Pancreas (tissue), 10 donors: ENCODE measurements around the gene PKD2. TPM values are rescaled to one million over a fixed set of nuclear protein-coding genes. Genes with fewer than 3 reads are reported as not detected.

Experiments used
- ATAC-seq, 4 donors: fragments of 200-7000 bp; cut with Tn5 transposase; one replicate each; pipeline versions ENCODE4 v1.8.0 to v1.9.1; 2020; ENCODE audit warnings: mild to moderate bottlenecking in 4 of 4, moderate library complexity in 4 of 4
- DNase-seq, 6 donors: peaks; one replicate each; pipeline ENCODE4 v3.0.0-alpha.2; 2020
- FAIRE-seq: peaks from 2 replicates; lab custom pipeline; 2012; peaks lifted over from hg19 to GRCh38; lab: Jason Lieb, UNC
- H3K27ac ChIP-seq, 4 donors: fragments of 200-600 bp; sonication (generic); 1 replicate in 3 of 4; 2 replicates in 1 of 4; pipeline versions ENCODE4 v1.5.0 to v1.8.0; 2020
- H3K27me3 ChIP-seq, 4 donors: fragments of 200-600 bp; one replicate each; pipeline ENCODE4 v1.8.0; 2021
- H3K36me3 ChIP-seq, 3 donors: fragments of 200-600 bp; sonication (generic) in 1 of 3; one replicate each; pipeline versions ENCODE4 v1.5.0 to v1.8.0; 2020 to 2021
- H3K4me1 ChIP-seq, 3 donors: fragments of 200-600 bp; one replicate each; pipeline ENCODE4 v1.8.0; 2021
- H3K4me3 ChIP-seq, 4 donors: fragments of 200-600 bp; sonication (generic) in 2 of 4; one replicate each; pipeline versions ENCODE4 v1.5.0 to v1.8.0; 2020 to 2021
- H3K9me3 ChIP-seq, 4 donors: fragments of 200-600 bp; one replicate each; pipeline ENCODE4 v1.8.0; 2021
- CTCF ChIP-seq, 4 donors: fragments of 200-600 bp; sonication (generic) in 3 of 4; IDR thresholded peaks; one replicate each; pipeline versions ENCODE4 v1.5.0 to v1.8.0; 2021; ENCODE audit warnings: antibody characterized with exemption in 4 of 4
- WGBS, 2 donors: extraction: QIAGEN DNeasy Blood & Tissue Kit; methylation state at CpG; one replicate each; pipeline ENCODE4 v1.1.7; 2013; 5-methylcytosine and 5-hydroxymethylcytosine counted together
- intact Hi-C, 3 donors: fragments of 100-400 bp; cut with DNase I; formaldehyde crosslinking; loops; one replicate each; pipeline versions ENCODE4 v1.11.1 to v1.14.2; 2022
- polyA plus RNA-seq, 2 donors: library from polyadenylated mRNA; stranded (reverse); fragments of 200-250 nt; gene quantifications; one replicate each; pipeline ENCODE4 v1.2.3, GENCODE V29; 2013
- total RNA-seq, 6 donors: library from RNA; stranded (reverse); fragmentation: NEBNext Ultra II Directional in 4 of 6; extraction: Animal tissue kit (Norgen Biotek cat#: 25700) in 4 of 6; gene quantifications; one replicate each; pipeline versions ENCODE4 v1.2.1 to v1.2.4, GENCODE V29; 2021 to 2023
- donor health status: healthy with polysubstance abuse.
- donor health status: DM: no; HTN: no; CAD: no; lungs with moderate emphysema.
- donor health status: DM: no; HTN: no; CAD: no.
- donor health status: control.
- donor health status: control.
- donor health status: Bipolar disorder and iron deficiency.
- donor health status: DM: yes; HTN: yes; CAD: no.
- donor health status: DM: no; HTN: no; CAD: no.
- donor health status: DM: no; HTN: no; CAD: no.
- donor health status: DM: yes; HTN: yes; CAD: no.

The PKD2 gene
- total and polyA plus RNA-seq, 8 donors: 7.6 to 21.6 (median 11.5) TPM

GRCh38 chr4:88045021-88045420 is 37.6 kb downstream of the PKD2 start:
- ATAC-seq: no peak
- no peak for TF ChIP-seq CTCF (IDR thresholded peaks at IDR 0.05)
- H3K27ac ChIP-seq: no peak overlapping the region
- H3K27me3 ChIP-seq: no peaks in the 10 kb centered on the region
- DNase-seq: no peak
- no peak overlapping the region for H3K4me3 ChIP-seq
- peaks cover 0 to 42% (median 0%) of the 10 kb centered on the region in 3 donors for H3K36me3 ChIP-seq
- no peak for FAIRE-seq
- peaks cover 0 to 6% (median 3%) of the 10 kb centered on the region in 3 donors for H3K4me1 ChIP-seq
- no peaks in the 10 kb centered on the region for H3K9me3 ChIP-seq
- intact Hi-C loops: no loop called here

- Histone ChIP-seq H3K4me1 (no peaks in the 10 kb centered on the region), H3K4me3 (no peak overlapping the region), H3K27ac (no peak overlapping the region), H3K36me3 (peaks cover 0 to 37% (median 4%) of the 10 kb centered on the region in 3 donors), H3K9me3 (no peaks in the 10 kb centered on the region), H3K27me3 (no peaks in the 10 kb centered on the region)
- peak in 1 of 4 donors; percentile 22 for ATAC-seq
- TF ChIP-seq CTCF (IDR thresholded peaks at IDR 0.05): no peak
- intact Hi-C loops: no loop called here
- 92 to 98% methylated on average over 4 of the region's 4 CpGs for WGBS, 2 donors
- FAIRE-seq: no peak
- DNase-seq: no peak
Measured at GRCh38 chr4:88054229-88054628, 46.8 kb downstream of the PKD2 start.

GRCh38 chr4:88054901-88055300 is 47.5 kb downstream of the PKD2 start:
- peak in 3 of 4 donors; percentile 75 to 79 (median 78) for ATAC-seq
- H3K4me3 ChIP-seq: no peak overlapping the region
- no peak overlapping the region for H3K27ac ChIP-seq
- TF ChIP-seq CTCF (IDR thresholded peaks at IDR 0.05): peak in 1 of 4 donors; percentile 7
- peaks cover 0 to 41% (median 4%) of the 10 kb centered on the region in 3 donors for H3K36me3 ChIP-seq
- FAIRE-seq: no peak
- DNase-seq: peak in 1 of 6 donors; percentile 11
- intact Hi-C loops: no loop called here
- H3K27me3 ChIP-seq: no peaks in the 10 kb centered on the region
- no peaks in the 10 kb centered on the region for H3K9me3 ChIP-seq
- WGBS, 2 donors: 58 to 97% methylated on average over 2 to 3 of the region's 3 CpGs
- H3K4me1 ChIP-seq: no peaks in the 10 kb centered on the region

- no peak for TF ChIP-seq CTCF (IDR thresholded peaks at IDR 0.05)
- ATAC-seq (no peak), FAIRE-seq (peak; percentile 81), DNase-seq (no peak)
- intact Hi-C loops: no loop called here
- Histone ChIP-seq H3K27me3 (no peaks in the 10 kb centered on the region), H3K36me3 (peaks cover 0 to 35% (median 0%) of the 10 kb centered on the region in 3 donors), H3K9me3 (no peaks in the 10 kb centered on the region), H3K4me3 (no peak overlapping the region), H3K27ac (no peak overlapping the region), H3K4me1 (no peaks in the 10 kb centered on the region)
- WGBS, 2 donors: 95 to 96% methylated on average over 3 of the region's 3 CpGs
Measured at GRCh38 chr4:88058295-88058694, 50.9 kb downstream of the PKD2 start.

GRCh38 chr4:88059766-88060165 is 52.3 kb downstream of the PKD2 start:
- ATAC-seq (no peak), DNase-seq (no peak), FAIRE-seq (no peak)
- Histone ChIP-seq H3K36me3 (peaks cover 0 to 42% (median 0%) of the 10 kb centered on the region in 3 donors), H3K27me3 (no peaks in the 10 kb centered on the region), H3K4me3 (no peak overlapping the region), H3K27ac (no peak overlapping the region), H3K4me1 (no peaks in the 10 kb centered on the region), H3K9me3 (no peaks in the 10 kb centered on the region)
- intact Hi-C loops: no loop called here
- WGBS, 2 donors: 56 to 68% methylated on average over 2 of the region's 2 CpGs
- TF ChIP-seq CTCF (IDR thresholded peaks at IDR 0.05): no peak
